Stimulated activated CD4-positive, alpha-beta T cell treated with anti-CD3 and anti-CD28 coated beads, Interleukin-2, amount 100 ng/mL, for 48 hours (primary cell): ENCODE results near the gene LCORL.
"Not testable (repeated sequence)": the region's sequence is repeated elsewhere in the genome, so short reads cannot be mapped to it uniquely, and the experiment has no call there.

ENCODE experiments used
- DNase-seq, 2 donors: peaks; one replicate each; pipeline ENCODE4 v3.0.0-alpha.2; 2020

LCORL gene

DNA sequence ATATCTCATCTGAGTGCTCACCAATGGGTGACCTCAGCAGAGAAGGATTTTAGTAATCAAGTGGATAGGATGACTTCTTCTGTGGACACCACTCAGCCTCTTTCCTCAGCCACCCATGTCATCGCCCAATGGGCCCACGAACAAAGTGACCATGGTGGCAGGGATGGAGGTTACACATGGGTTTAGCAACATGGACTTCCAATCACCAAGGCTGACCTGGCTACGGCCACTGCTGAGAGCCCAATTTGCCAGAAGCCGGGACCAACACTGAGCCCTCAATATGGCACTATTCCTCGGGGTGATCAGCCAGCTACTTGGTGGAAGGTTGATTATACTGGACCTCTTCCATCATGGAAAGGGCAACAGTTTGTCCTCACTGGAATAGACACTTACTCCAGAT lies 97.4 kb downstream of the LCORL start:
- DNase-seq: no peak

DNA sequence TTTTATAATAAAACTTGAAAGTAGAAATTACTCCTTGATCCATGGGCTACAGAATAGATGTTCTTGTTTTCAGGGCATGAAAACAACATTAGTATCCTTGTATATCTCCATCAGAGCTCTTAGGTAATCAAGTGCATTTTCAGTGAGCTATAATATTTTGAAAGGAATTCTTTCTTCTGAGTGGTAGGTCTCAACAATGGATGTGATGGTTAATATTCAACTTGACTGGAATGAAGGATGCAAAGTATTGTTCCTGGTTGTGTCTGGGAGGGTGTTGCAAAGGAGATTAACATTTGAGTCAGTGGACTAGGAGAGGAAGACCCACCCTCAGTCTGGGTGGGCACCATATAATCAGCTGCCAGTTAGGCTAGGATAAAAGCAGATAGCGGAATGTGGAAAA lies 100.1 kb downstream of the LCORL start:
- no peak for DNase-seq

- no peak for DNase-seq
Observed at GRCh38 chr4:17920681-17921080, 100.9 kb downstream of the LCORL start.

DNA sequence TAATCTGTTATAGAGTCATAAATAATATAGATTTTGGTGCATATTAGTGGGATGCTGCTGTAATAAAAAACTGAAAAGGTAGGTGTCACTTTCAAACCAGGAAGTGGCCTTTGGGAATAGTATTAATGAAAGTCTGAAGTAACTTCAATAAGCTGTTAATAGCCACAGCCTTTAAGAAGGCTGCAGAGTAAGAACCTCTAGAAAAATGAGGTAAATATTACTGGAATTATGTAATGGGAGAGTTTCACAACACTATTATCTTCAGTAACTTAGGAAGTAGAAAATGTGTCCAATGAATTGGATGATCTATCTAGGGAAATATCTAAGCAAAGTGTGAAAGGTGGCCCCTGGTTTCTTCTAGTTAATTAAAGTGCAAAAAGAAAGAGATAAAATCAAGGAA lies 106.1 kb downstream of the LCORL start:
- no peak for DNase-seq

GRCh38 chr4:17912011-17912410 lies 109.5 kb downstream of the LCORL start:
- DNase-seq: no peak

GRCh38 chr4:17911608-17912007 lies 109.9 kb downstream of the LCORL start:
- DNase-seq: no peak

GRCh38 chr4:17898553-17899055 lies 123.0 kb downstream of the LCORL start:
- no peak for DNase-seq

GRCh38 chr4:17895481-17895880 lies 126.1 kb downstream of the LCORL start:
- no peak for DNase-seq

- DNase-seq: no peak
Observed at GRCh38 chr4:17894421-17894820, 127.1 kb downstream of the LCORL start.

GRCh38 chr4:17889692-17890091 lies 131.9 kb downstream of the LCORL start:
- DNase-seq: no peak

- no peak for DNase-seq
Observed at GRCh38 chr4:17884511-17884910, 137.0 kb downstream of the LCORL start.

DNA sequence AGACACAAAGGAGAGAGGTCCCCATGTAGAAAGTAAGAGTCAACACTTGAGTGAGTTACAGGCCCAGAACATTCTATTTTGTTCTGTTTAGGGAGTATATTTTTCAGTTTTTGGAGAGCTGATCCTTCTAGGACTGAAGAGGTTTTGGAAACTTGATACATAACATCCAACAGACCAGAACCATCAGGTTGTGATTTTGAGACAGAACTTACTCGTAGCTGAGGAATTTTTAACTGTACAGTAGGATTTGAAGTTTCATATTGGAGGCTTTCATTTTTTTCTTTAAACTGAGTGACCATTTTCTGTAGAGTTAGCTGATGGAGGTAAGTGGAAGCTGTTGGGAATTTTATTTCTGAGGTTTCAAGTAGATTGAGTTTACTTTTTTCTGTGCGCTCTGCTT lies 137.5 kb downstream of the LCORL start:
- DNase-seq: no peak

GRCh38 chr4:17877661-17878060 lies 143.9 kb downstream of the LCORL start:
- DNase-seq: no peak

GRCh38 chr4:17876943-17877342 lies 144.6 kb downstream of the LCORL start:
- DNase-seq: no peak

GRCh38 chr4:17875402-17876070 lies 146.0 kb downstream of the LCORL start:
- DNase-seq: no peak

- DNase-seq: no peak
Observed at GRCh38 chr4:17869327-17869726, 152.2 kb downstream of the LCORL start.

DNA sequence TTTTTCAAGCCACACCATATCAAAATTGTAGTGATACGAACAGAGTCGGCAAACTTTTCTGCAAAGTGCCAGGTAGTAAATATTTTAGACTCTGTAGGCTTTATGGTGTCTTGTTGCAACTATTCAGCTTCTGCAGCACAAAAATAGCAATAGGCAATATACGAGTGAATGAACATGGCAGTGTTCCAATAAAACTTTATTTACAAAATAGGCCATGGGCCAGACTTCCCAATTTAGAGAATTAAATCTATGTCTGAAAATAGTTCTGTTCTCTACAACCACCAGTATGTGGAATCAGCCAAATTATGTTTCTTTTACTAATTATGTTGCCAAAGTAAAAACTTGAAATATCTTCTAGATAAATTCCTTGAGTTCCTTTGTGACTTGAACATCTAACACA lies 154.3 kb downstream of the LCORL start:
- no peak for DNase-seq

GRCh38 chr4:17866810-17867209 lies 154.7 kb downstream of the LCORL start:
- no peak for DNase-seq

- DNase-seq: no peak
Observed at GRCh38 chr4:17865866-17866363, 155.6 kb downstream of the LCORL start.

DNA sequence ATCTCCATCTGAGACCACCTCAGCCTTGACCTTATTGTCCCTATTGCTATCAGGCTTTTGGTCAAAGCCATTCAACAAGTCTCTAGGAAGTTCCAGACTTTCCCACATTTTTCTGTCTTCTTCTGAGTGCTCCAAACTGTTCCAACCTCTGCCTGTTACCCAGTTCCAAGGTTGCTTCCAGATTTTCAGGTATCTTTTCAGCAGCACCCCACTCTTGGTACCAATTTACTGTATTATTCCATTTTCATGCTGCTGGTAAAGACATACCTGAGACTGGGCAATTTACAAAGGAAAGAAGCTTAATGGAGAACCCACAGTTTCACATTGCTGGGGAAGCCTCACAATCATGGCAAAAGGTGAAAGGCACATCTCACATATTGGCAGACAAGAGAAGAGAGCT lies 159.6 kb downstream of the LCORL start:
- not testable (repeated sequence) for DNase-seq

DNA sequence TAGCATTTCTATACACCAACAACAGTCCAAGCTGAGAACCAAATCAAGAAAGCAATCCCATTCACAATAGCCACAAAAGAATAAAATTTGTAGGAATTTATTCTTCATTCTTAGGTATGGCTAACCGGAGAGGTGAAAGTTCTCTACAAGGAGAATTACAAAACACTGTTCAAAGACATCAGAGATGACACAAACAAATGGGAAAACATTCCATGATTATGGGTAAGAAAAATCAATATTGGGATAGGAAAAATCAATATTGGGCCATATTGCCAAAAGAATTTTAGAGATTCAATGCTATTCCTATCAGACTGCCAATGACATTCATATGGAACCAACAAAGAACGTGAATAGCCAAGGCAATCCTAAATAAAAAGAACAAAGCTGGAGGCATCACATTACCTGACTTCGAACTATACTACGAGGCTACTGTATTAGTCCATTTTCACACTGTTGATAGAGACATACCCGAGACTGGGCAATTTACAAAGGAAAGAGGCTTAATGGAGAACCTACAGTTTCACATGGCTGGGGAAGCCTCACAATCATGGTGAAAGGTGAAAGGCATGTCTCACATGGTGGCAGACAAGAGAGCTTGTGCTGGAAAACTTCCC lies 161.7 kb downstream of the LCORL start:
- no peak for DNase-seq

GRCh38 chr4:17854036-17854435 lies 167.5 kb downstream of the LCORL start:
- DNase-seq: no peak

- no peak for DNase-seq
Observed at GRCh38 chr4:17851959-17852358, 169.6 kb downstream of the LCORL start.

- not testable (repeated sequence) for DNase-seq
Observed at GRCh38 chr4:17850295-17850694, 171.3 kb downstream of the LCORL start.

DNA sequence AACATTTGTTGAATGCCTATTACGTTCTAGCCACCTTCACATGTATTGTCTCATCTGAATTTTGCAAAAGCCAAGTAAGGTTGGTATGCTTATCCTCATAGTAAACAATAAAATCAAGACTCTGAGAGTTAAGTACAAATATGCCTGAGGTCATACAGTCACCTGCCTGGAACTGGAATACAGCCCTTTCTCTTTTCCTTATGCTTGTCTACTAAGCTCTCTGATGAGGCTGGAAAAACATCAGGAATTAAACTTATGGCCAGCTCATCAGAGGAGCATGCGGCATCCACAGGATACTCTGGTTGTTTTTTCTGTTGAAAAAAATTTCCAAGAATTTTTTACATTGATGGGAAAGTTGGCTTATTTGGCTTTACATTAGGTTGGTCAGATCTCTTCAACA lies 175.3 kb downstream of the LCORL start:
- DNase-seq: no peak
